Astrocyte (in vitro differentiated cells and primary cell): ENCODE data around the gene RAPGEF4. TPM values are rescaled to one million over a fixed set of nuclear protein-coding genes. Genes with fewer than 3 reads are reported as not detected.

Experiments
- DNase-seq: peaks from one replicate; pipeline ENCODE4 v3.0.0-alpha.2; 2010; ENCODE audit warnings: low read depth
- FAIRE-seq: peaks from 2 replicates; lab custom pipeline; 2011; peaks lifted over from hg19 to GRCh38; lab: Jason Lieb, UNC
- H2AFZ ChIP-seq: 2 replicates; pipeline ENCODE4 v1.6.0; 2012; ENCODE audit warnings: low read depth, low read length, inconsistent platforms
- H3K27ac ChIP-seq: 2 replicates; pipeline ENCODE4 v1.5.1; 2011; ENCODE audit warnings: low read depth, low read length, inconsistent platforms
- H3K27me3 ChIP-seq: 2 replicates; pipeline ENCODE4 v1.6.0; 2011; ENCODE audit warnings: low read length, inconsistent platforms; ENCODE audit not compliant: insufficient read depth
- H3K36me3 ChIP-seq: 2 replicates; pipeline ENCODE4 v1.5.1; 2011; ENCODE audit warnings: low read length, inconsistent platforms; ENCODE audit not compliant: insufficient read depth
- H3K4me1 ChIP-seq: 2 replicates; pipeline ENCODE4 v1.5.1; 2011; ENCODE audit warnings: low read length, inconsistent platforms; ENCODE audit not compliant: insufficient read depth
- H3K4me2 ChIP-seq: 2 replicates; pipeline ENCODE4 v1.6.0; 2012; ENCODE audit warnings: low read length, inconsistent platforms
- H3K4me3 ChIP-seq: 2 replicates; pipeline ENCODE4 v1.5.1; 2011; ENCODE audit warnings: low read depth, mild to moderate bottlenecking, low read length, inconsistent platforms; ENCODE audit not compliant: insufficient read depth
- H3K79me2 ChIP-seq: 2 replicates; pipeline ENCODE4 v1.6.0; 2012; ENCODE audit warnings: mild to moderate bottlenecking, low read length, inconsistent platforms; ENCODE audit not compliant: insufficient read depth
- H3K9ac ChIP-seq: 2 replicates; pipeline ENCODE4 v1.6.0; 2012; ENCODE audit warnings: mild to moderate bottlenecking, low read length, inconsistent platforms
- H3K9me3 ChIP-seq: 2 replicates; pipeline ENCODE4 v1.5.1; 2012; ENCODE audit warnings: low read depth, mild to moderate bottlenecking, low read length, inconsistent platforms; ENCODE audit not compliant: insufficient read depth
- H4K20me1 ChIP-seq: 2 replicates; pipeline ENCODE4 v1.6.0; 2012; ENCODE audit warnings: low read length, inconsistent platforms; ENCODE audit not compliant: insufficient read depth
- H3K27ac Mint-ChIP-seq: one replicate; pipeline ENCODE4 v1.8.0; 2021; ENCODE audit warnings: mild to moderate bottlenecking, mixed read lengths; ENCODE audit not compliant: unreplicated experiment
- H3K27me3 Mint-ChIP-seq: one replicate; pipeline ENCODE4 v1.8.0; 2021; ENCODE audit warnings: low read depth, mixed read lengths; ENCODE audit not compliant: unreplicated experiment
- H3K36me3 Mint-ChIP-seq: one replicate; pipeline ENCODE4 v1.8.0; 2021; ENCODE audit warnings: low read depth, mixed read lengths; ENCODE audit not compliant: unreplicated experiment
- H3K4me1 Mint-ChIP-seq: one replicate; pipeline ENCODE4 v1.8.0; 2021; ENCODE audit warnings: low read depth, mixed read lengths; ENCODE audit not compliant: unreplicated experiment
- H3K4me3 Mint-ChIP-seq: one replicate; pipeline ENCODE4 v1.8.0; 2021; ENCODE audit warnings: mild to moderate bottlenecking, moderate library complexity, mixed read lengths; ENCODE audit not compliant: unreplicated experiment
- H3K9me3 Mint-ChIP-seq: one replicate; pipeline ENCODE4 v1.8.0; 2021; ENCODE audit warnings: mild to moderate bottlenecking, mixed read lengths; ENCODE audit not compliant: unreplicated experiment
- CTCF ChIP-seq: IDR thresholded peaks from 2 replicates; pipeline ENCODE4 v1.5.1; 2011; ENCODE audit warnings: low read depth, mild to moderate bottlenecking, inconsistent platforms, low read length, moderate library complexity; ENCODE audit not compliant: insufficient read depth
- EZH2 ChIP-seq: IDR thresholded peaks from 2 replicates; pipeline ENCODE4 v1.6.1; 2012; ENCODE audit warnings: mild to moderate bottlenecking, low read length, inconsistent platforms; ENCODE audit not compliant: insufficient read depth
- total RNA-seq: library from RNA; stranded (reverse); gene quantifications from 2 replicates; pipeline ENCODE4 v1.2.1, GENCODE V29; 2021

Gene RAPGEF4
- total RNA-seq, 1 donor from 2014 or later = 1.1 TPM

DNA sequence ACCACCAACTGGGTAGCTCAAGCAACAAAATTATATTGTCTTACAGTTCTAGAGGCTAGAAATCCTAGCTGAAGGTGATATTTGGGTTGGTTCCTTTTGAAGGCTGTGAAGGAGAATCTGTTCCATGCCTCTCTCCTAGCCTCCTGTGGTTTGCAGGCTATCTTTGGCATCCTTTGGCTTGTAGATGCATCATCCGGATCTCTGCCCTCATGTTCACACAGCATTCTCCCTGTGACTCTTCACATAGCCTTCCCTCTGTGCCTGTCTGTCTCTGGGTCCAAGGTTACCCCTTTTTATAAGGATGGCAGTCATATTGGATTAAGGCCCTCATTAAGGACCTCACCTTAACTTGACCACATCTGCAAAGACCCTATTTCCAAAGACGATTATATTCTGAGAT is 261.4 kb downstream of the RAPGEF4 start:
- no peak overlapping the region for H2AFZ ChIP-seq
- H3K9me3 ChIP-seq = no peaks in the 10 kb centered on the region
- Mint-ChIP-seq H3K36me3 (peaks cover under 1% of the 10 kb centered on the region), H3K9me3 (no peaks in the 10 kb centered on the region), H3K4me3 (no peak overlapping the region), H3K27ac (no peak overlapping the region), H3K4me1 (peaks cover 32% of the 10 kb centered on the region), H3K27me3 (no peaks in the 10 kb centered on the region)
- H3K4me1 ChIP-seq = peaks cover 14% of the 10 kb centered on the region
- no peak overlapping the region for H3K4me3 ChIP-seq
- no peaks in the 10 kb centered on the region for H3K27me3 ChIP-seq
- DNase-seq = no peak
- TF ChIP-seq CTCF = no peak
- no peak for TF ChIP-seq EZH2
- H3K79me2 ChIP-seq = no peaks in the 10 kb centered on the region
- no peak overlapping the region for H3K27ac ChIP-seq
- no peaks in the 10 kb centered on the region for H3K36me3 ChIP-seq
- H3K9ac ChIP-seq = no peak overlapping the region
- no peaks in the 10 kb centered on the region for H4K20me1 ChIP-seq
- no peak overlapping the region for H3K4me2 ChIP-seq
- FAIRE-seq = no peak

GRCh38 chr2:172998547-172999272 is 263.1 kb downstream of the RAPGEF4 start:
- Histone ChIP-seq H2AFZ (no peak overlapping the region), H3K9ac (no peak overlapping the region), H3K4me3 (no peak overlapping the region), H3K27me3 (no peaks in the 10 kb centered on the region), H4K20me1 (no peaks in the 10 kb centered on the region), H3K79me2 (no peaks in the 10 kb centered on the region), H3K4me1 (peaks cover 14% of the 10 kb centered on the region), H3K9me3 (no peaks in the 10 kb centered on the region), H3K36me3 (no peaks in the 10 kb centered on the region), H3K4me2 (no peak overlapping the region), H3K27ac (no peak overlapping the region)
- Mint-ChIP-seq H3K36me3 (peaks cover 3% of the 10 kb centered on the region), H3K9me3 (no peaks in the 10 kb centered on the region), H3K4me3 (no peak overlapping the region), H3K27ac (no peak overlapping the region), H3K27me3 (no peaks in the 10 kb centered on the region), H3K4me1 (peaks cover 34% of the 10 kb centered on the region)
- FAIRE-seq (no peak), DNase-seq (no peak)
- TF ChIP-seq CTCF (no peak), EZH2 (no peak)

- TF ChIP-seq CTCF = no peak
- no peak for TF ChIP-seq EZH2
- no peak overlapping the region for H3K27ac Mint-ChIP-seq
Observed at GRCh38 chr2:172999641-173000386, 264.2 kb downstream of the RAPGEF4 start.

More at GRCh38 chr2:172999641-173000386, 264.2 kb downstream of the RAPGEF4 start:
- no peak overlapping the region for H3K9ac ChIP-seq
- H2AFZ ChIP-seq = no peak overlapping the region
- Mint-ChIP-seq H3K27me3 (no peaks in the 10 kb centered on the region), H3K4me3 (no peak overlapping the region), H3K36me3 (peaks cover 3% of the 10 kb centered on the region), H3K4me1 (peaks cover 25% of the 10 kb centered on the region), H3K9me3 (no peaks in the 10 kb centered on the region)
- peaks cover 14% of the 10 kb centered on the region for H3K4me1 ChIP-seq
- no peaks in the 10 kb centered on the region for H3K79me2 ChIP-seq
- no peaks in the 10 kb centered on the region for H3K36me3 ChIP-seq
- no peak for DNase-seq
- FAIRE-seq = no peak
- no peak overlapping the region for H3K4me3 ChIP-seq
- H3K27me3 ChIP-seq = no peaks in the 10 kb centered on the region
- no peaks in the 10 kb centered on the region for H3K9me3 ChIP-seq
- no peak overlapping the region for H3K27ac ChIP-seq
- H4K20me1 ChIP-seq = no peaks in the 10 kb centered on the region
- no peak overlapping the region for H3K4me2 ChIP-seq
